Hair follicular keratinocyte (primary cell): ENCODE data around the gene MUC12. TPM values are rescaled to one million over a fixed set of nuclear protein-coding genes. Genes with fewer than 3 reads are reported as not detected.

Experiments used
- total RNA-seq: library from RNA; depleted of rRNA; stranded (reverse); fragments of >200 nt; gene quantifications from 2 replicates; pipeline ENCODE4 v1.2.3, GENCODE V29; 2015

MUC12 gene, protein sequence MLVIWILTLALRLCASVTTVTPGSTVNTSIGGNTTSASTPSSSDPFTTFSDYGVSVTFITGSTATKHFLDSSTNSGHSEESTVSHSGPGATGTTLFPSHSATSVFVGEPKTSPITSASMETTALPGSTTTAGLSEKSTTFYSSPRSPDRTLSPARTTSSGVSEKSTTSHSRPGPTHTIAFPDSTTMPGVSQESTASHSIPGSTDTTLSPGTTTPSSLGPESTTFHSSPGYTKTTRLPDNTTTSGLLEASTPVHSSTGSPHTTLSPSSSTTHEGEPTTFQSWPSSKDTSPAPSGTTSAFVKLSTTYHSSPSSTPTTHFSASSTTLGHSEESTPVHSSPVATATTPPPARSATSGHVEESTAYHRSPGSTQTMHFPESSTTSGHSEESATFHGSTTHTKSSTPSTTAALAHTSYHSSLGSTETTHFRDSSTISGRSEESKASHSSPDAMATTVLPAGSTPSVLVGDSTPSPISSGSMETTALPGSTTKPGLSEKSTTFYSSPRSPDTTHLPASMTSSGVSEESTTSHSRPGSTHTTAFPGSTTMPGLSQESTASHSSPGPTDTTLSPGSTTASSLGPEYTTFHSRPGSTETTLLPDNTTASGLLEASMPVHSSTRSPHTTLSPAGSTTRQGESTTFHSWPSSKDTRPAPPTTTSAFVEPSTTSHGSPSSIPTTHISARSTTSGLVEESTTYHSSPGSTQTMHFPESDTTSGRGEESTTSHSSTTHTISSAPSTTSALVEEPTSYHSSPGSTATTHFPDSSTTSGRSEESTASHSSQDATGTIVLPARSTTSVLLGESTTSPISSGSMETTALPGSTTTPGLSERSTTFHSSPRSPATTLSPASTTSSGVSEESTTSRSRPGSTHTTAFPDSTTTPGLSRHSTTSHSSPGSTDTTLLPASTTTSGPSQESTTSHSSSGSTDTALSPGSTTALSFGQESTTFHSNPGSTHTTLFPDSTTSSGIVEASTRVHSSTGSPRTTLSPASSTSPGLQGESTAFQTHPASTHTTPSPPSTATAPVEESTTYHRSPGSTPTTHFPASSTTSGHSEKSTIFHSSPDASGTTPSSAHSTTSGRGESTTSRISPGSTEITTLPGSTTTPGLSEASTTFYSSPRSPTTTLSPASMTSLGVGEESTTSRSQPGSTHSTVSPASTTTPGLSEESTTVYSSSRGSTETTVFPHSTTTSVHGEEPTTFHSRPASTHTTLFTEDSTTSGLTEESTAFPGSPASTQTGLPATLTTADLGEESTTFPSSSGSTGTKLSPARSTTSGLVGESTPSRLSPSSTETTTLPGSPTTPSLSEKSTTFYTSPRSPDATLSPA (N-terminal part only)
- total RNA-seq = 1.7 TPM in 1 of 2 replicates, not detected in the other

DNA sequence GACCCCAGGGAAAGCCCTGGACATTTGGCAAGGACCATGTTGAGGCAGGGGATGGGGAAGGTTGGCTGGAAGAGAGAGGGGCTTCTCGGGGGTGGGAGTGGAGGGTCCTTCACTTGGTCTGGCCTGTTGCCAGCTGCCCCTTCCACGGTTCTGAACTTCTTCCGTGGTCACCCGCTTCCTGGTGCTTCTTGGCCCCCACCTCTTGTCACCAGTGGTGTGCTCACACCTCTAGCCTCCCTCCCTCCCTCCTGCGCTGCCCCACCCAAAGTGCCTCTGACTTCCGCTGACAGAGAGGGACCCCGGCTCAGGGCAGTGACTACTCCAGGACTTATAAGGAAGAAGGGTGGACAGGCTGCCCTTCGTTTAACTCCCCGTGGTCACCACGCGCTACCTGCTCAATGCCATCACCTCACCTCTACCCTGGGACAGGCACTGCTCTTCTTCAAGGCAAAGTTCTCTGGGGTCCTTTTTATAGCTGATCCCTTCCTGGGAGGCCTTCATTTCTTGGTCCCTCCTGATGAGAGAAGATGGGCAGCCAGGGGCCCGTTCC, at the start of gene MUC12:
MUC12 (plus strand) TSS at position 500 of the 550 bp plus-strand sequence. CDS start 58 bp downstream, outside the sequence.

DNA sequence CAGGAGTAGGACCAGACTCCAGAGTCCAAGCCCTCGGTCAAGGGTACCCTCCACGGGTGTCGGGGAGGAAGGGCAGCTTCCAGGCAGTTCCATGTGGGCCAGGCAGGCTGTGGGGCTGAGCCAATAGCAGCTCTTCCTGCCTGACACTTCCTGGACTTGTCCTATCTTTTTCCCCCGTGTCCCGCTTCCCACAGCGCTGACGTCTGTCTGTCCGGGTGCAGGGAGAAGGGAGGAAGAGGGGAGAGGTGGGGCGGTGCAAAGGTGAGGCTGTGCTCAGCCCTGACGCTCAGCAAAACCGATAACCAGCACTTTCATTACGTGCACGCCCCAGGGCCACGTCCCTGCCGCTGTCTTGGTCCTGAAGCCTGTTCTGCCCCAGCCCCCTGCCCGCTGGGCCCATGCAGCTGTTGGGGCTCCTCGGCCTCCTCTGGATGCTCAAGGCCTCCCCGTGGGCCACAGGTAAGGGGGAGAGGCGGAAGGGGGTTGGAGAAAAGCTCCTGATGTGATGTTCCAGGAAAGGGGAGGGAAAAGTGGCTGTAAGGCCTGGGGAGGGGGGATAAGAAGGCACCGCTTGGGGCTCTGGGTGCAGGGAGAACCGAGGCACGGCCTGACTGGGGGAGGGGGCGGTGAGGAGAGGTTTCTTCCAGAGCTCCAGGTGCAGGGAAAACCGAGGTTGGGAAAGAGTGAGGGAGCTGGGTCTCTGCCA, 20.0 kb upstream of the MUC12 start, which contains the start of gene MUC3A:
MUC3A (plus strand) TSS at position 308 of the 706 bp plus-strand sequence; CDS start at position 399, 91 bp downstream.

Other genes starting within 250 kb of the MUC12 start
- gene EPO, start 249.1 kb upstream of the MUC12 start, total RNA-seq = not detected in 2 replicates
- under 0.01 TPM in 1 of 2 replicates, not detected in the other for gene ZAN, start 236.0 kb upstream of the MUC12 start, total RNA-seq
- gene EPHB4, start 142.0 kb upstream of the MUC12 start, total RNA-seq = 81.7 and 95.8 TPM in 2 replicates
- gene SLC12A9, start 116.9 kb upstream of the MUC12 start, total RNA-seq = 16.4 and 18.4 TPM in 2 replicates
- gene TRIP6, start 102.2 kb upstream of the MUC12 start, total RNA-seq = 151 and 191 TPM in 2 replicates
- gene SRRT, start 94.5 kb upstream of the MUC12 start, total RNA-seq = 44.3 and 90.3 TPM in 2 replicates
- 3.0 and 6.3 TPM in 2 replicates for gene UFSP1, start 79.8 kb upstream of the MUC12 start, total RNA-seq
- gene ACHE, start 73.7 kb upstream of the MUC12 start, total RNA-seq = 0.31 TPM in 1 of 2 replicates, not detected in the other
- not detected in 2 replicates for gene MUC3A, start 20.0 kb upstream of the MUC12 start, total RNA-seq
- gene MUC17, start 50.5 kb downstream of the MUC12 start, total RNA-seq = not detected in 2 replicates
- gene TRIM56, start 115.9 kb downstream of the MUC12 start, total RNA-seq = 6.0 and 13.6 TPM in 2 replicates
- 244 and 431 TPM in 2 replicates for gene SERPINE1, start 157.5 kb downstream of the MUC12 start, total RNA-seq
- gene AP1S1, start 184.9 kb downstream of the MUC12 start, total RNA-seq = 259 and 320 TPM in 2 replicates
- gene VGF, start 196.0 kb downstream of the MUC12 start, total RNA-seq = 0.08 TPM in 1 of 2 replicates, not detected in the other
- gene NAT16, start 210.7 kb downstream of the MUC12 start, total RNA-seq = not detected in 2 replicates
- not detected in 2 replicates for gene MOGAT3, start 231.5 kb downstream of the MUC12 start, total RNA-seq
- 60.8 and 78.1 TPM in 2 replicates for gene PLOD3, start 248.0 kb downstream of the MUC12 start, total RNA-seq
- 131 and 137 TPM in 2 replicates for gene ZNHIT1, start 248.6 kb downstream of the MUC12 start, total RNA-seq